Trophoblast cell (in vitro differentiated cells and primary cell): Measurements from ENCODE around the gene ZG16.
"Not testable (repeated sequence)": the region's sequence is repeated elsewhere in the genome, so short reads cannot be mapped to it uniquely, and the experiment has no call there.

Experiments
- DNase-seq, 2 donors: peaks; one replicate each; pipeline ENCODE4 v3.0.0-alpha.2; 2016
- H2AFZ ChIP-seq: 2 replicates; pipeline ENCODE4 v1.6.1; 2013; ENCODE audit warnings: low read length, moderate library complexity, mild to moderate bottlenecking; ENCODE audit not compliant: insufficient read depth, poor library complexity
- H2AK5ac ChIP-seq: 2 replicates; pipeline ENCODE4 v1.6.1; 2013; ENCODE audit warnings: mild to moderate bottlenecking, low read length
- H2BK120ac ChIP-seq: 2 replicates; pipeline ENCODE4 v1.6.1; 2013; ENCODE audit warnings: low read length, mild to moderate bottlenecking, moderate library complexity; ENCODE audit not compliant: insufficient read depth, poor library complexity
- H2BK12ac ChIP-seq: 2 replicates; pipeline ENCODE4 v1.6.1; 2013; ENCODE audit warnings: mild to moderate bottlenecking, low read length, moderate library complexity
- H2BK5ac ChIP-seq: 2 replicates; pipeline ENCODE4 v1.6.1; 2013; ENCODE audit warnings: low read length, low read depth, moderate library complexity, mild to moderate bottlenecking; ENCODE audit not compliant: poor library complexity
- H3K14ac ChIP-seq: 2 replicates; pipeline ENCODE4 v1.6.1; 2013; ENCODE audit warnings: mild to moderate bottlenecking, low read length
- H3K18ac ChIP-seq: 2 replicates; pipeline ENCODE4 v1.6.1; 2013; ENCODE audit warnings: mild to moderate bottlenecking, low read length
- H3K23ac ChIP-seq: 2 replicates; pipeline ENCODE4 v1.6.1; 2013; ENCODE audit warnings: low read length
- H3K27ac ChIP-seq: 2 replicates; pipeline ENCODE4 v1.5.1; 2013; ENCODE audit warnings: low read depth, mild to moderate bottlenecking, inconsistent platforms, low read length, moderate library complexity
- H3K27me3 ChIP-seq: 2 replicates; pipeline ENCODE4 v1.6.1; 2013; ENCODE audit warnings: inconsistent platforms, mild to moderate bottlenecking, low read length, moderate library complexity; ENCODE audit not compliant: insufficient read depth
- H3K36me3 ChIP-seq, 2 experiments: 1 replicate in 1 of 2; 2 replicates in 1 of 2; pipeline ENCODE4 v1.6.1; 2013; ENCODE audit warnings: low read length in 2 of 2, mild to moderate bottlenecking in 2 of 2, moderate library complexity in 1 of 2; ENCODE audit not compliant: insufficient read depth in 2 of 2, control insufficient read depth in 1 of 2
- H3K4ac ChIP-seq: 2 replicates; pipeline ENCODE4 v1.6.1; 2013; ENCODE audit warnings: low read depth, mild to moderate bottlenecking, low read length, moderate library complexity
- H3K4me1 ChIP-seq, 2 experiments: 1 replicate in 1 of 2; 2 replicates in 1 of 2; pipeline ENCODE4 v1.6.1; 2013; ENCODE audit warnings: low read length in 2 of 2, mild to moderate bottlenecking in 2 of 2, moderate library complexity in 1 of 2; ENCODE audit not compliant: insufficient read depth in 2 of 2, control insufficient read depth in 1 of 2
- H3K4me2 ChIP-seq: 2 replicates; pipeline ENCODE4 v1.6.1; 2013; ENCODE audit warnings: inconsistent platforms, mild to moderate bottlenecking, low read length, moderate library complexity
- H3K4me3 ChIP-seq: 2 replicates; pipeline ENCODE4 v1.5.1; 2013; ENCODE audit warnings: mild to moderate bottlenecking, low read depth, low read length, inconsistent platforms
- H3K79me1 ChIP-seq: one replicate; pipeline ENCODE4 v1.6.1; 2013; ENCODE audit warnings: low read length
- H3K79me2 ChIP-seq: 2 replicates; pipeline ENCODE4 v1.6.1; 2013; ENCODE audit warnings: low read length, mild to moderate bottlenecking; ENCODE audit not compliant: control insufficient read depth, insufficient read depth, poor library complexity
- H3K9ac ChIP-seq: 2 replicates; pipeline ENCODE4 v1.6.1; 2013; ENCODE audit warnings: mild to moderate bottlenecking, low read length
- H3K9me3 ChIP-seq: 2 replicates; pipeline ENCODE4 v1.6.1; 2013; ENCODE audit warnings: low read depth, mild to moderate bottlenecking, control low read depth, inconsistent platforms, low read length; ENCODE audit not compliant: insufficient read depth
- H4K12ac ChIP-seq: 2 replicates; pipeline ENCODE4 v1.6.1; 2013; ENCODE audit warnings: low read depth, mild to moderate bottlenecking, low read length, moderate library complexity
- H4K8ac ChIP-seq: 2 replicates; pipeline ENCODE4 v1.6.1; 2013; ENCODE audit warnings: low read depth, mild to moderate bottlenecking, low read length, moderate library complexity
- H4K91ac ChIP-seq: one replicate; pipeline ENCODE4 v1.6.1; 2013; ENCODE audit warnings: low read depth, mild to moderate bottlenecking, low read length, moderate library complexity
- WGBS: extraction: QIAGEN DNeasy Blood & Tissue Kit; methylation state at CpG from one replicate; pipeline ENCODE4 v1.1.7; 2013; ENCODE audit warnings: missing lambda C conversion rate; ENCODE audit not compliant: insufficient read length, insufficient coverage; ENCODE audit errors: extremely low coverage; 5-methylcytosine and 5-hydroxymethylcytosine counted together

ZG16 gene

GRCh38 chr16:29787155-29787554 lies 9.1 kb downstream of the ZG16 start:
- WGBS = no CpG with 5 or more reads among the region's 4 CpGs

GRCh38 chr16:29789775-29790182 lies 11.7 kb downstream of the ZG16 start:
- Histone ChIP-seq H4K91ac (peak overlapping the region; percentile 92), H4K8ac (peak overlapping the region; percentile 99), H3K18ac (peak overlapping the region; percentile 85), H3K9ac (peak overlapping the region; percentile 74), H3K27me3 (no peaks in the 10 kb centered on the region), H3K79me2 (peaks cover 26% of the 10 kb centered on the region), H3K23ac (no peak overlapping the region), H3K4me2 (peak overlapping the region; percentile 81), H3K14ac (peak overlapping the region; percentile 96), H3K4ac (peak overlapping the region; percentile 73), H2BK12ac (peak overlapping the region; percentile 29), H3K79me1 (peaks cover 16% of the 10 kb centered on the region), H2BK120ac (peak overlapping the region; percentile 73), H3K36me3 (peaks cover 0 to 3% of the 10 kb centered on the region in 2 experiments), H2AFZ (peak overlapping the region; percentile 93), H2BK5ac (peak overlapping the region; percentile 75), H3K4me1 (peaks cover 15 to 23% of the 10 kb centered on the region in 2 experiments), H3K4me3 (no peak overlapping the region), H4K12ac (peak overlapping the region; percentile 89), H2AK5ac (peak overlapping the region; percentile 26), H3K9me3 (no peaks in the 10 kb centered on the region), H3K27ac (peak overlapping the region; percentile 73)
- DNase-seq = peak in 1 of 2 donors; percentile 8
- WGBS = no CpG with 5 or more reads among the region's 20 CpGs

More at GRCh38 chr16:29787155-29787554, 9.1 kb downstream of the ZG16 start:
- not testable (repeated sequence) for H2BK5ac ChIP-seq, H3K4ac ChIP-seq, H3K9me3 ChIP-seq, H4K91ac ChIP-seq, H3K36me3 ChIP-seq, H3K4me2 ChIP-seq, H2AK5ac ChIP-seq, H3K27me3 ChIP-seq, H2AFZ ChIP-seq, H4K12ac ChIP-seq, H3K18ac ChIP-seq, H2BK120ac ChIP-seq, H4K8ac ChIP-seq, H3K23ac ChIP-seq, H3K27ac ChIP-seq, H3K4me3 ChIP-seq, H2BK12ac ChIP-seq, H3K9ac ChIP-seq, DNase-seq, H3K14ac ChIP-seq
- peaks cover 27% of the 10 kb centered on the region for H3K79me1 ChIP-seq
- H3K79me2 ChIP-seq = peaks cover 16% of the 10 kb centered on the region
- peaks cover 17 to 25% of the 10 kb centered on the region in 2 experiments for H3K4me1 ChIP-seq

GRCh38 chr16:29790183-29790948 lies 12.3 kb downstream of the ZG16 start, which contains the start of gene KIF22:
TSS of gene KIF22 (plus strand) at chr16:29790751. CDS start at chr16:29790760, 9 bp downstream.
- Histone ChIP-seq H3K36me3 (peaks cover 0 to 6% of the 10 kb centered on the region in 2 experiments), H3K14ac (peak within 1 kb of the TSS; percentile 96), H3K9ac (peak within 1 kb of the TSS; percentile 92), H3K79me2 (peaks cover 26% of the 10 kb centered on the region), H3K4me2 (peak within 1 kb of the TSS; percentile 81), H4K91ac (peak within 1 kb of the TSS; percentile 92), H3K4ac (peak within 1 kb of the TSS; percentile 81), H4K8ac (peak within 1 kb of the TSS; percentile 99), H2BK12ac (peak within 1 kb of the TSS; percentile 29), H2BK120ac (peak within 1 kb of the TSS; percentile 73), H3K4me1 (peaks cover 11 to 19% of the 10 kb centered on the region in 2 experiments), H3K79me1 (peaks cover 11% of the 10 kb centered on the region), H2AFZ (peak within 1 kb of the TSS; percentile 93), H2AK5ac (peak within 1 kb of the TSS; percentile 26), H2BK5ac (peak within 1 kb of the TSS; percentile 75), H4K12ac (peak within 1 kb of the TSS; percentile 89), H3K9me3 (no peaks in the 10 kb centered on the region), H3K27me3 (no peaks in the 10 kb centered on the region), H3K18ac (peak within 1 kb of the TSS; percentile 87), H3K27ac (peak within 1 kb of the TSS; percentile 73), H3K23ac (no peak within 1 kb of the TSS), H3K4me3 (peak within 1 kb of the TSS; percentile 99)
- DNase-seq = peak; percentile 99 to 100
- WGBS = no CpG with 5 or more reads among the region's 67 CpGs

GRCh38 chr16:29790949-29791844 lies 13.1 kb downstream of the ZG16 start:
- Histone ChIP-seq H2BK12ac (no peak overlapping the region), H3K23ac (peak overlapping the region; percentile 10), H3K4me1 (peaks cover 11 to 16% of the 10 kb centered on the region in 2 experiments), H3K9me3 (no peaks in the 10 kb centered on the region), H4K12ac (peak overlapping the region; percentile 71), H3K4ac (peak overlapping the region; percentile 81), H3K27me3 (no peaks in the 10 kb centered on the region), H3K27ac (peak overlapping the region; percentile 53), H2BK5ac (peak overlapping the region; percentile 56), H3K14ac (peak overlapping the region; percentile 58), H4K91ac (peak overlapping the region; percentile 83), H3K4me3 (peak overlapping the region; percentile 99), H4K8ac (peak overlapping the region; percentile 69), H3K18ac (peak overlapping the region; percentile 87), H3K4me2 (peak overlapping the region; percentile 75), H3K36me3 (peaks cover 0 to 7% of the 10 kb centered on the region in 2 experiments), H2AK5ac (no peak overlapping the region), H2BK120ac (peak overlapping the region; percentile 54), H3K79me1 (peaks cover 11% of the 10 kb centered on the region), H3K9ac (peak overlapping the region; percentile 92), H3K79me2 (peaks cover 26% of the 10 kb centered on the region), H2AFZ (peak overlapping the region; percentile 50)
- DNase-seq = peak in 1 of 2 donors; percentile 25
- no CpG with 5 or more reads among the region's 31 CpGs for WGBS
